ENCODE measurements around the gene NID2.

DNA sequence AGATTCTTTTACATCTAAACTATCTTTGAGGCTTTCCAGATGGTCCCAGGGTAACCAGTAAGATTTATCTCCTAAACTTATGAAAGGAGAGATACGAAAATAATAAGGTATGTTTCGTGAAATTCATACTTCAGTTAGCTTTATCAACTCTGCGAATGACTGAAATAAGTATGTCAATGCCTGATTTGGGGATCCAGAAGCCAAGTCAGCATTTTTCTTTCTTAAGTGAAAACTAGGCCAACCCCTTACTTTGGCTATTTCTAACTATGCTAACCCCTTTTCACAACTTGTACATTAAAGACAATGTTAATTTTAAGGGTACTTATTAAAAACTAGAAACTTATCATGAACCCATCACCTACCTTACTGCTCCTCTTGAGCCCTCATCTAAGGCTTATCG, 26.9 kb upstream of the NID2 start:
- TF ChIP-seq POLR2AphosphoS5 (IDR thresholded peaks at IDR 0.05; ENCODE audit: low read depth, low read length) (no peak), POLR2A (IDR thresholded peaks at IDR 0.05; ENCODE audit: low read depth, low read length) (no peak)

Data from GM12892 (cell line).